GM20000 (cell line): Measurements from ENCODE around the gene NECTIN3.

Experiments used
- DNase-seq: peaks from one replicate; pipeline ENCODE4 v3.0.0; 2012; ENCODE audit warnings: low spot score
- TF ChIP-seq, protein P1 (sequence below): IDR thresholded peaks from 2 replicates; pipeline ENCODE4 v1.5.1; 2012; ENCODE audit warnings: mild to moderate bottlenecking, control low read depth; ENCODE audit errors: extremely low read depth, missing control alignments

Gene NECTIN3

DNA sequence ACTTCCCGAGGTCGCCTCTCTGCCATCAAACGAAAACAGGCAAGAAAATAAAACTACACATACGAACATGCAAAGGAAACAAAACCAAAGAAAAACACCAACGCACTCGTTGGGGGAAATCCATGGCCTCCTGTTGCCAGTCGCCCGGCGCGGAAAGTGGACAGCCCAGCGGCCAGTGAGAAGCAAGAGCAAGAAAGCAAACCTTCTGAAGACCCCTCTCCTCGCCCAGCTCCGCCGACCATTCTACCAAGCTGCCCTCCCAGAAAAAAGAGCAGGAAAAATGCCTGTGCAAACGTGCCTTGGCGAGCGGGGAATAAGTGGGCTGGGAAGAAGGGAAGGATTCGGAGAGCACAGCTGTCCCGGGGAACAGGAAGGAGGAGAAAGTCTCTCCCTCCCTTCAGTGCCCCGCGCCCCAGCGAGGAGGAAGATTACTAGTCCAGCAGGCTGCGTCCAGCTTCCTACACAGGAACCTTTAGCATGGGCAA lies 802 bp upstream of the NECTIN3 start:
- TF ChIP-seq, protein P1, sequence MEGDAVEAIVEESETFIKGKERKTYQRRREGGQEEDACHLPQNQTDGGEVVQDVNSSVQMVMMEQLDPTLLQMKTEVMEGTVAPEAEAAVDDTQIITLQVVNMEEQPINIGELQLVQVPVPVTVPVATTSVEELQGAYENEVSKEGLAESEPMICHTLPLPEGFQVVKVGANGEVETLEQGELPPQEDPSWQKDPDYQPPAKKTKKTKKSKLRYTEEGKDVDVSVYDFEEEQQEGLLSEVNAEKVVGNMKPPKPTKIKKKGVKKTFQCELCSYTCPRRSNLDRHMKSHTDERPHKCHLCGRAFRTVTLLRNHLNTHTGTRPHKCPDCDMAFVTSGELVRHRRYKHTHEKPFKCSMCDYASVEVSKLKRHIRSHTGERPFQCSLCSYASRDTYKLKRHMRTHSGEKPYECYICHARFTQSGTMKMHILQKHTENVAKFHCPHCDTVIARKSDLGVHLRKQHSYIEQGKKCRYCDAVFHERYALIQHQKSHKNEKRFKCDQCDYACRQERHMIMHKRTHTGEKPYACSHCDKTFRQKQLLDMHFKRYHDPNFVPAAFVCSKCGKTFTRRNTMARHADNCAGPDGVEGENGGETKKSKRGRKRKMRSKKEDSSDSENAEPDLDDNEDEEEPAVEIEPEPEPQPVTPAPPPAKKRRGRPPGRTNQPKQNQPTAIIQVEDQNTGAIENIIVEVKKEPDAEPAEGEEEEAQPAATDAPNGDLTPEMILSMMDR: no peak
- DNase-seq: peak; percentile 25

DNA sequence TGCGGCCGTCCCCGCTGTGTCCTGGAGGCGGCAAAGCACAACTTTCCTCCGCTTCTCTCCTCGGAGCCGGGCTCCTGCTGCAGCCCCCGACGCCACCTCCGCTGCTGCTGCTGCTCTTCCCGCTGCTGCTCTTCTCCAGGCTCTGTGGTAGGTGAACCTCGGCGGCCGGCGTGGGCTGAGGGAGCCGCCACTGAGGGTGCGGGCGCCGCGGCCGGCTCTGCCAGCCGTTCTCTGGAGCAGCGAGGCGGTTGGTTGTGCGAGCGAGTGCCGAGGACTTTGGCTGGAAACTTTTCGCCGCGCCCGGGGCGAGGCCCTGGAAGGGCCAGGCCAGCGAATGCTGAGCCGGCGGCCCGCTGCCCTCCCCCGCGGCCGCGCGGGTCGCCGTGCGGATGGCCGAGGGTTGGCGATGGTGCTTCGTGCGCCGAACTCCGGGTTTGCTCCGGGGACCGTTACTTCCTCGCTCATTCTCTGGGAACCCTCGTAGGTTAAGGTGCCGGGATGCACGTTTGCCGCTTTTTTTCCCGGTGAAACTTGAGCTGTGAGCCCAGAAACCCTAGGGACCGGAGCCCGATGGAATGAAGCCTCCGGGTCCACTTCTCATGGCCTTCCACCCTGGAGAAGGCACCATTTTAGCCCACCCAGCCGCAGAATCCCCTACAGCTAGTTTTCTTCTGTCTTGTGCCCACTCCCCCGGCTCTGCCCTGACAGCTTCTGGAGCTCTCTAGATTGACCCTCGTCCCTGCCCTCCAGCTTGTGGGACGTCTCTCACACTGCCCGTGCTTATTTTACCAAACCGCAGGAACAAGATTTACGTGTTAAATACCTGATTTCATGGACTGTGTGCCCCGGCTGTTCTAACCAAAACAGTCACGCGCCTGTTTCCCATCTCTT lies 660 bp downstream of the NECTIN3 start:
- TF ChIP-seq, protein P1: no peak

DNA sequence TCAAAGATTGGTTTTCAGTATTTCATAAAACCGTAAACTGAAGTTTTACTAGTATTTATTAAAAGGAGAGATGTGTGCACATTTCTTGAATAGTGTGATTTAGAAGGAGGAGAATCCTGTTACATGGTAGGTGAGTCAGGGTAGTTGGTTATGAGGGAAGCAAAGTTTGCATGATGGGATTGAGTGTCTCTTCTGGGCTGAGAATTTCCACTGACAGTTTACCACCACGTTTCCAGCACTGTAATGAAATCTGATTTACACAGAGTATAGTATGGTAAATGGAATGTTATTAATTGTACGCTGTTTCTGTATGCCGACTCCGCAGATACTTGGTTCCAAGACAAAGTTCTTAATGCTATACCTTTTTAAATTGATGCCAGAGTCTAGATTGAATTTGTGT lies 1.6 kb downstream of the NECTIN3 start:
- DNase-seq: no peak
- TF ChIP-seq, protein P1: no peak

More for the DNA sequence above, 660 bp downstream of the NECTIN3 start:
- no peak for DNase-seq

DNA sequence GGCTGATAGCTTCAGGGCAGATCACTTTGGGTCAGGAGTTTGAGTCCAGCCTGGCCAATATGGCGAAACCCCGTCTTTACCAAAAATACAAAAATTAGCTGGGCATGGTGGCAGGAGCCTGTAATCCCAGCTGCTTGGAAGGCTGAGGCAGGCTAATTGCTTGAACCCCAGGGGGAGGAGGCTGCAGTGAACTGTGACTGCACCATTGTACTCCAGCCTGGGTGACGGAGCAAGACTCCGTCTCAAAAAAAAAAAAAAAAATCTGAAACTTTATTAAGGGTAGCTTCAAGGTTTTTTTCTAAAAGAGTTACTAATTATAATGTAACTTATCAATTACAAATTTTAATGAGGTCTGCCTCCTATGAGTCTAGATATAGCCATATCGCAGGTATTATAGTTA lies 5.1 kb downstream of the NECTIN3 start:
- TF ChIP-seq, protein P1: no peak
- DNase-seq: no peak

DNA sequence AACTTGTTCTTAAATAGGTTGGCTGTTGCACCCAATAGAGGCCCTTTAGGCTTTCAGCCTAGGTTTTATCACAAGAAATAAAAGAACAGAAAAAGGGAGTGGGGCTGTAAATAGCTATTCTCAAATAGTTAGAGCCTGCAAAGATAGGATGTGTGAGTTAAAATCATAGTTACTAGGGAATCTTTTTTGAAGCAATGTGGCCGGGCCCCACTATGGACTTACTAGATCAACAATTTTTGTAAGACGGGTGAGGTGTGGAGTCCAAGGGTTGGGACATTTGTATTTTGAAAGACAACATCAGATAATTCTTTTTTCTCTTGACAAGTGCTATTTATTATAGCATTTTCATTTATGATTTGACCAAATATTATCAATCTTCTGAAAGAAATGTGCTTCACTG lies 5.8 kb downstream of the NECTIN3 start:
- TF ChIP-seq, protein P1: no peak
- no peak for DNase-seq

DNA sequence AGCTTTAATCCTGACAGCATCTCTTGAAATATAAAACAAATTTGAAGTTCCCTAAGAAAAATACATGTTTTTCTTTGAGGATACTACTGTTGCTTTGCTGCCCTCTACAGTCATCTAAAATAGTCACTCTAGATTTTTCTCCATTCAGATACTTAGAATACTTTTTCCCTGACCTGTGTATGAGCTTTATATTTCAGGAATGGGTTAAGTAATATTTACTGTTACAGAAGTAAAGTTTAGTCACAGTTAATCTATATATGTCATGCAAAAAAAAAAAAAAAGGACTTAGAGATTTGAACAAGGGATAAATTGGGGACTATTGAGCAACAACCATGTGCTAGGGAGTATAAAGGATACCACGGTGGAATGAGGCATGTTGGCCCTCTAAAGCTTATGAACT lies 8.8 kb downstream of the NECTIN3 start:
- no peak for DNase-seq
- TF ChIP-seq, protein P1: no peak

DNA sequence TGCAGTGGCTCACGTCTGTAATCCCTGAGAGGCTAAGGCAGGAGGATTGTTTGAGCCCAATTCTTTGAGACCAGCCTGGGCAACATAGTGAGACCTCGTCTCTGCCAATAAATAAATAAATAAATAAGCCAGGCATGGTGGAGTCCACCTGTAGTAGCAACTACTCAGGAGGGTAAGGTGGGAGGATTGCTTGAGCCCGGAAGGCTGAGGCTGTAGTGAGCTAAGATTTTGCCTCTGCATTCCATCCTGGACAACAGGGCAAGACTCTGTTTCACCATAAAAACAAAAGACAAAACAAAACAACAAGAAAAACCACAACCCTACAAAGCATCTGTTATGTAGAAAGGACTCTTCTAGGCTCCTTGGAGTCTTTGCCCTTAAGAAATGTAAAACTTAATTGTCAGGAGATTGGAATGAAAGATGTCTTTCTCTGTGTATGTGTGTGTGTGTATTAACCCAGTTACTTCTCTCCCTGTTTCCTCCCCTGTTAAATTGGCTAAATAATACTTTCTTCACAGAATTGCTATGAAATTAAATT lies 9.5 kb downstream of the NECTIN3 start:
- no peak for DNase-seq
- TF ChIP-seq, protein P1: no peak
